Measurements from ENCODE around the gene P2RX5.
"Not testable (repeated sequence)": the region's sequence is repeated elsewhere in the genome, so short reads cannot be mapped to it uniquely, and the experiment has no call there.

P2RX5 gene

GRCh38 chr17:3704931-3705717 is 9.2 kb upstream of the P2RX5 start:
- Histone ChIP-seq H3K9me3 (ENCODE audit: insufficient read depth, low read length) (no peaks in the 10 kb centered on the region), H4K20me1 (ENCODE audit: low read depth, low read length) (no peaks in the 10 kb centered on the region), H3K4me2 (ENCODE audit: low read depth, low read length, poor library complexity, severe bottlenecking) (no peak overlapping the region), H3K4me3 (ENCODE audit: insufficient read depth, low read length, poor library complexity, severe bottlenecking) (no peak overlapping the region), H3K36me3 (ENCODE audit: low read length) (no peaks in the 10 kb centered on the region), H3K9ac (ENCODE audit: low read length) (no peak overlapping the region), H3K79me2 (ENCODE audit: insufficient read depth, low read length) (no peaks in the 10 kb centered on the region), H3K27me3 (ENCODE audit: low read length) (no peaks in the 10 kb centered on the region), H3F3A (ENCODE audit: insufficient read depth) (no peaks in the 10 kb centered on the region), H2AFZ (ENCODE audit: low read depth, low read length, severe bottlenecking) (no peak overlapping the region), H3K9me2 (replicated peaks; ENCODE audit: insufficient read depth, low read length) (no peaks in the 10 kb centered on the region), H3K27ac (ENCODE audit: low read depth, low read length) (no peak overlapping the region)
- no peak for TF ChIP-seq EZH2phosphoT487 (conservative IDR thresholded peaks at IDR 0.05; ENCODE audit: low read length)
- no peak for TF ChIP-seq CTCF (IDR thresholded peaks at IDR 0.05; ENCODE audit: insufficient read depth, low read length, poor library complexity, severe bottlenecking)

GRCh38 chr17:3702041-3702539 is 6.1 kb upstream of the P2RX5 start:
- H4K20me1 ChIP-seq (ENCODE audit: low read depth, low read length); H3K9me3 ChIP-seq (ENCODE audit: insufficient read depth, low read length); H2AFZ ChIP-seq (ENCODE audit: low read depth, low read length, severe bottlenecking); H3K36me3 ChIP-seq (ENCODE audit: low read length); H3F3A ChIP-seq (ENCODE audit: insufficient read depth); H3K79me2 ChIP-seq (ENCODE audit: insufficient read depth, low read length); H3K9ac ChIP-seq (ENCODE audit: low read length); H3K27me3 ChIP-seq (ENCODE audit: low read length); H3K9me2 ChIP-seq (replicated peaks; ENCODE audit: insufficient read depth, low read length); H3K4me3 ChIP-seq (ENCODE audit: insufficient read depth, low read length, poor library complexity, severe bottlenecking); H3K4me2 ChIP-seq (ENCODE audit: low read depth, low read length, poor library complexity, severe bottlenecking); H3K27ac ChIP-seq (ENCODE audit: low read depth, low read length): not testable (repeated sequence)

- Histone ChIP-seq H3K4me2 (ENCODE audit: low read depth, low read length, poor library complexity, severe bottlenecking) (no peak overlapping the region), H3K79me2 (ENCODE audit: insufficient read depth, low read length) (peaks cover 7% of the 10 kb centered on the region; the same call in 1 of the 2 replicates), H3K9ac (ENCODE audit: low read length) (no peak overlapping the region), H3K9me3 (ENCODE audit: insufficient read depth, low read length) (no peaks in the 10 kb centered on the region), H3K27me3 (ENCODE audit: low read length) (no peaks in the 10 kb centered on the region), H4K20me1 (ENCODE audit: low read depth, low read length) (no peaks in the 10 kb centered on the region), H3K4me3 (ENCODE audit: insufficient read depth, low read length, poor library complexity, severe bottlenecking) (no peak overlapping the region), H3K9me2 (replicated peaks; ENCODE audit: insufficient read depth, low read length) (no peaks in the 10 kb centered on the region), H2AFZ (ENCODE audit: low read depth, low read length, severe bottlenecking) (no peak overlapping the region), H3F3A (ENCODE audit: insufficient read depth) (no peaks in the 10 kb centered on the region), H3K36me3 (ENCODE audit: low read length) (no peaks in the 10 kb centered on the region), H3K27ac (ENCODE audit: low read depth, low read length) (no peak overlapping the region)
- TF ChIP-seq CTCF (IDR thresholded peaks at IDR 0.05; ENCODE audit: insufficient read depth, low read length, poor library complexity, severe bottlenecking) = no peak
- TF ChIP-seq EZH2phosphoT487 (conservative IDR thresholded peaks at IDR 0.05; ENCODE audit: low read length) = no peak
These were observed 4.0 kb upstream of the P2RX5 start for GRCh38 chr17:3699951-3700350.

GRCh38 chr17:3698139-3698538 is 2.2 kb upstream of the P2RX5 start:
- Histone ChIP-seq H3K9me2 (replicated peaks; ENCODE audit: insufficient read depth, low read length) (no peaks in the 10 kb centered on the region), H3F3A (ENCODE audit: insufficient read depth) (peaks cover 8% of the 10 kb centered on the region; the same call in 1 of the 2 replicates), H3K4me2 (ENCODE audit: low read depth, low read length, poor library complexity, severe bottlenecking) (no peak overlapping the region), H4K20me1 (ENCODE audit: low read depth, low read length) (no peaks in the 10 kb centered on the region), H2AFZ (ENCODE audit: low read depth, low read length, severe bottlenecking) (no peak overlapping the region), H3K36me3 (ENCODE audit: low read length) (no peaks in the 10 kb centered on the region), H3K4me3 (ENCODE audit: insufficient read depth, low read length, poor library complexity, severe bottlenecking) (no peak overlapping the region), H3K9ac (ENCODE audit: low read length) (no peak overlapping the region), H3K27ac (ENCODE audit: low read depth, low read length) (no peak overlapping the region), H3K9me3 (ENCODE audit: insufficient read depth, low read length) (no peaks in the 10 kb centered on the region), H3K79me2 (ENCODE audit: insufficient read depth, low read length) (peaks cover 22% of the 10 kb centered on the region), H3K27me3 (ENCODE audit: low read length) (no peaks in the 10 kb centered on the region)
- TF ChIP-seq CTCF (IDR thresholded peaks at IDR 0.05; ENCODE audit: insufficient read depth, low read length, poor library complexity, severe bottlenecking) = no peak
- no peak for TF ChIP-seq EZH2phosphoT487 (conservative IDR thresholded peaks at IDR 0.05; ENCODE audit: low read length)
